ENCODE measurements around the gene GOLGA6L9. TPM values are rescaled to one million over a fixed set of nuclear protein-coding genes. Genes with fewer than 3 reads are reported as not detected.
"Not testable (repeated sequence)": the region's sequence is repeated elsewhere in the genome, so short reads cannot be mapped to it uniquely, and the experiment has no call there.

Gene GOLGA6L9
- total RNA-seq, 1 donor from 2014 or later = 21.0 TPM

GRCh38 chr15:82402341-82402740, 27.3 kb upstream of the GOLGA6L9 start:
- H3K27me3 Mint-ChIP-seq (ENCODE audit: low read depth); H3K9me3 Mint-ChIP-seq; DNase-seq (ENCODE audit: low spot score in 2 of 2, unreplicated experiment in 2 of 2); H3K4me3 Mint-ChIP-seq; H3K27ac Mint-ChIP-seq: not testable (repeated sequence)
- peaks cover 23% of the 10 kb centered on the region for H3K4me1 Mint-ChIP-seq
- peaks cover 22% of the 10 kb centered on the region for H3K36me3 Mint-ChIP-seq

GRCh38 chr15:82406211-82406610, 23.4 kb upstream of the GOLGA6L9 start:
- H3K4me1 Mint-ChIP-seq; H3K27ac Mint-ChIP-seq; H3K4me3 Mint-ChIP-seq; H3K27me3 Mint-ChIP-seq (ENCODE audit: low read depth); H3K9me3 Mint-ChIP-seq; DNase-seq (ENCODE audit: low spot score in 2 of 2, unreplicated experiment in 2 of 2): not testable (repeated sequence)
- H3K36me3 Mint-ChIP-seq = peaks cover 21% of the 10 kb centered on the region

- H3K27ac Mint-ChIP-seq; H3K9me3 Mint-ChIP-seq; H3K4me1 Mint-ChIP-seq; H3K4me3 Mint-ChIP-seq; H3K27me3 Mint-ChIP-seq (ENCODE audit: low read depth); DNase-seq (ENCODE audit: low spot score in 2 of 2, unreplicated experiment in 2 of 2): not testable (repeated sequence)
- peaks cover 16% of the 10 kb centered on the region for H3K36me3 Mint-ChIP-seq
Observed at GRCh38 chr15:82410306-82410705, 19.3 kb upstream of the GOLGA6L9 start.

GRCh38 chr15:82411595-82411994, 18.0 kb upstream of the GOLGA6L9 start:
- not testable (repeated sequence) for H3K9me3 Mint-ChIP-seq; H3K4me3 Mint-ChIP-seq; H3K4me1 Mint-ChIP-seq; H3K27ac Mint-ChIP-seq; H3K27me3 Mint-ChIP-seq (ENCODE audit: low read depth); DNase-seq (ENCODE audit: low spot score in 2 of 2, unreplicated experiment in 2 of 2)
- H3K36me3 Mint-ChIP-seq = peaks cover 17% of the 10 kb centered on the region

- not testable (repeated sequence) for H3K27me3 Mint-ChIP-seq (ENCODE audit: low read depth); H3K9me3 Mint-ChIP-seq; H3K4me1 Mint-ChIP-seq; H3K27ac Mint-ChIP-seq; H3K4me3 Mint-ChIP-seq; DNase-seq (ENCODE audit: low spot score in 2 of 2, unreplicated experiment in 2 of 2)
- peaks cover 11% of the 10 kb centered on the region for H3K36me3 Mint-ChIP-seq
Observed at GRCh38 chr15:82414525-82415191, 15.0 kb upstream of the GOLGA6L9 start.

GRCh38 chr15:82420516-82420915, 9.1 kb upstream of the GOLGA6L9 start:
- H3K27ac Mint-ChIP-seq; DNase-seq (ENCODE audit: low spot score in 2 of 2, unreplicated experiment in 2 of 2); H3K9me3 Mint-ChIP-seq: not testable (repeated sequence)

GRCh38 chr15:82420966-82421365, 8.7 kb upstream of the GOLGA6L9 start:
- DNase-seq (ENCODE audit: low spot score in 2 of 2, unreplicated experiment in 2 of 2); H3K36me3 Mint-ChIP-seq; H3K27ac Mint-ChIP-seq; H3K27me3 Mint-ChIP-seq (ENCODE audit: low read depth); H3K4me1 Mint-ChIP-seq; H3K9me3 Mint-ChIP-seq; H3K4me3 Mint-ChIP-seq: not testable (repeated sequence)

More at GRCh38 chr15:82420516-82420915, 9.1 kb upstream of the GOLGA6L9 start:
- peaks cover 12% of the 10 kb centered on the region for H3K36me3 Mint-ChIP-seq
- not testable (repeated sequence) for H3K4me3 Mint-ChIP-seq; H3K27me3 Mint-ChIP-seq (ENCODE audit: low read depth); H3K4me1 Mint-ChIP-seq

- H3K9me3 Mint-ChIP-seq; H3K36me3 Mint-ChIP-seq; H3K27ac Mint-ChIP-seq; H3K4me1 Mint-ChIP-seq; H3K27me3 Mint-ChIP-seq (ENCODE audit: low read depth); H3K4me3 Mint-ChIP-seq; DNase-seq (ENCODE audit: low spot score in 2 of 2, unreplicated experiment in 2 of 2): not testable (repeated sequence)
Observed at GRCh38 chr15:82427117-82427516, 2.5 kb upstream of the GOLGA6L9 start.

GRCh38 chr15:82445420-82445819, 15.8 kb downstream of the GOLGA6L9 start:
- H3K27me3 Mint-ChIP-seq (ENCODE audit: low read depth); H3K4me1 Mint-ChIP-seq; H3K4me3 Mint-ChIP-seq; H3K9me3 Mint-ChIP-seq; H3K27ac Mint-ChIP-seq; H3K36me3 Mint-ChIP-seq: not testable (repeated sequence)
- DNase-seq (ENCODE audit: low spot score in 2 of 2, unreplicated experiment in 2 of 2) = peak in 1 of 2 experiments; percentile 47

GRCh38 chr15:82457336-82457735, 27.7 kb downstream of the GOLGA6L9 start:
- H3K4me1 Mint-ChIP-seq; H3K27ac Mint-ChIP-seq; H3K9me3 Mint-ChIP-seq; H3K4me3 Mint-ChIP-seq; H3K36me3 Mint-ChIP-seq; H3K27me3 Mint-ChIP-seq (ENCODE audit: low read depth); DNase-seq (ENCODE audit: low spot score in 2 of 2, unreplicated experiment in 2 of 2): not testable (repeated sequence)

GRCh38 chr15:82465629-82466028, 36.0 kb downstream of the GOLGA6L9 start:
- H3K4me3 Mint-ChIP-seq; H3K36me3 Mint-ChIP-seq; H3K4me1 Mint-ChIP-seq; DNase-seq (ENCODE audit: low spot score in 2 of 2, unreplicated experiment in 2 of 2); H3K9me3 Mint-ChIP-seq; H3K27me3 Mint-ChIP-seq (ENCODE audit: low read depth); H3K27ac Mint-ChIP-seq: not testable (repeated sequence)

Data from mesothelial cell of epicardium (in vitro differentiated cells).